Dermis blood vessel endothelial cell (primary cell): ENCODE results near the gene INO80E. TPM values are rescaled to one million over a fixed set of nuclear protein-coding genes. Genes with fewer than 3 reads are reported as not detected.
"Not testable (repeated sequence)": the region's sequence is repeated elsewhere in the genome, so short reads cannot be mapped to it uniquely, and the experiment has no call there.

Experiments
- DNase-seq: peaks from one replicate; pipeline ENCODE4 v3.0.0; 2010
- total RNA-seq: library from RNA; depleted of rRNA; stranded (reverse); fragments of >200 nt; gene quantifications from 2 replicates; pipeline ENCODE4 v1.2.3, GENCODE V29; 2014

Gene INO80E
- total RNA-seq, 1 donor from 2014 or later: 21.4 TPM

DNA sequence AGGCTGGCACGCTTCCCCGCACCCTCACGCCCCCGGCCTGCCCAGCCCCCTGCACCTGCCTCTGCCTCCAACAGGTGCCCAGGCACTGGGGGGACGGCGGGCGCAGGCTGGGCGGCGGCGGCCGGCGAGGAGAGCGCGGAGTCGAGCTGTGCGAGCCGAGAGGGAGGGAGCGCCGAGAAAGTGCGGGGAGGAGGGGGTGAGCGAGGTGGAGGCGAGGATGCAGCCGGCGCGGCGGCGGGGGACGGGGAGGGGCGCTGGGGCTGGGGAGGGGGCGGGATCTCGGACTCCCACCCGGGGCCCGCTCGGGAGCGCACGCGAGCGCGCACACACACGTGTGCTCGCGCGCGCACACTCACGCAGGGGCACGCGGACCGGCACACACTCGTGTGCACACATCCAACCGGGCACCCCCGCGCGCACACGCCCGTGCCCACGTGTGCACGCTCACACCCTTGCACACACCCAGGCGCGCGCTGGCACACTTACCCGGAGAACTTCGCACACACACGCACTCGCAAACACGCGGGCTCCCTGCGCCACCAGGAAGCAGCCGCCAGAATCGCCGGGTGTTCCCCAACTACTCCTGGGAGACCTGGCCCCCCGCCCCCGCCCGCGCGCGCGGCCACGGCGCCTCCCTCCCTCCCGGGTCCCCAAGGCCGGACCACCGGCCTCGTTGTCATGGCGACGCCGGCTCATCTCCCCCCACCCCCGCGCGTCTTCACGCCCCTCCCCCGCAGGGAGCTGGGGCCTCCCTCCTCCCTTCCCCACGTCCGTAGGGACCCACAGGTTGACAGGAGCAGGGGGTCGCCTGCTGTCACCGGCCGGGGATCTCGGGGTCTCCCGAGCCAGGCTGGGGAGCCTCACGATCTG, 15.0 kb downstream of the INO80E start, which contains the start of gene DOC2A:
Gene DOC2A, minus strand, starts transcription at position 184 of the 870 bp plus-strand sequence. CDS start 805 bp downstream, outside the sequence.
- DNase-seq: no peak

DNA sequence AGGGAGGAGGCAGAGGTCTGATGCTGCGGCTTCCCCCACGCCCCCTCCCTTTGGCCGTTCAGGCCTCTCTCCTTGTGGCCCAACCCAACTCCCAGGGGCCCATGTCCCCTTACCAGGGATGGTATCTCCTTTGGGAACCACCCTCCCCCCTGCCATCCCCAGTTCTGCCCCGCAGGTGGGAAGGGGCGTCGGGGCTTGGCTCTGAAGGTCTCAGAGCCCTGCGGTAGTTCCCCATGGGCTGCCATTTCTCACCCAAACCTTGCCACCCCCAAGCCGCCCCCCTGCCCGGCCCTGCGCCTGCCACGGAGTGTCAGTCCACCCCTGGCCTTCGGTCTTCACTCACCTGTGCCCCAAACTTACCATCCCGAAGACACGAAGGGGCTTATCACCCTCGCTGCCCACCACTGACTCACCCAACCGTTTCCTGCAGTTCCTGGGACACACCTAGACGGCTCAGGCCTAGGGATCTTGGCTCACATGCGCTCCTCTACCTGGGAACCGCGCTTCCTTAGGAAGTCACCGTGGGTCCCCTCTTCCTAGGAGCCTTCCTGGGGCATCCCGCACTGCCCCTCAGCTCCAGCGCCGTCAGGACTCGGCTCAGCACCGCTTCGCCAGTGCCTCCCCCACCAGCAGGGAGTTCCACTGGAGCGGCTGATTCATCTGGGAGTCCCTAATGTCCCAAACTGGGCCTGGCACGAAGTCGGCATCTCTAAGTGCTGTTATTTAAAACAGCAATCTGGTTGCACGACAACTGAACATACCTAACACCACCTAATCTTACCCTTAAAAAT, 15.9 kb downstream of the INO80E start:
- DNase-seq: no peak

DNA sequence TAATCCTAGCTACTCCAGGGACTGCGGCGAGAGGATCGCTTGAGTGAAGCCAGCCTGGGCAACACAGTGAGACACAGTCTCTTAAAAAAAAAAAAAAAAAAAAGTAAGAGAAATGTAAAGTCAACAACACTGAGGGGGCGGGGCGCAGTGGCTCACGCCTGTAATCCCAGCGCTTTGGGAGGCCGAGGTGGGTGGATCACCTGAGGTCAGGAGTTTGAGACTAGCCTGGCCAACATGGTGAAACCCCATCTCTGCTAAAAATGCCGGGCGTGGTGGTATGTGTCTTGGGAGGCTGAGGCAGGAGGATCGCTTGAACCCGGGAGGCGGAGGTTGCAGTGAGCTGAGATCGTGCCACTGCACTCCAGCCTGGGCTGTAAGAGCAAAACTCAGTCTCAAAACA, 16.6 kb downstream of the INO80E start:
- DNase-seq: not testable (repeated sequence)

DNA sequence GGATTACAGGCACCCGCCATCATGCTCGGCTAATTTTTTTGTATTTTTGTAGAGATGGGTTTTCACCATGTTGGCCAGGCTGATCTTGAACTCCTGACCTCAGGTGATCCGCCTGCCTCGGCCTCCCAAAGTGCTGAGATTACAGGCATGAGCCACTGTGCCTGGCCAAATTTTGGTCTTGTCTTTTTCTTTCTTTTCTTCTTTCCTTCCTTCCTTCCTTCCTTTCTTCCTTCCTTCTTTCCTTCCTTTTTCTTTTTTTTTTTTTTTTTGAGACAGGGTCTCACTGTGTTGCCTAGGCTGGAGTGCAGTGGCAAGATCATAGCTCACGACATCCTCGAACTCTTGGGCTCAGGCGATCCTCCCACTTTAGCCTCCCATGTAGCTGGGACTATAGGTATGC, 19.4 kb downstream of the INO80E start:
- DNase-seq: not testable (repeated sequence)

- no peak for DNase-seq
These were observed 20.7 kb downstream of the INO80E start for GRCh38 chr16:30016555-30017276.

DNA sequence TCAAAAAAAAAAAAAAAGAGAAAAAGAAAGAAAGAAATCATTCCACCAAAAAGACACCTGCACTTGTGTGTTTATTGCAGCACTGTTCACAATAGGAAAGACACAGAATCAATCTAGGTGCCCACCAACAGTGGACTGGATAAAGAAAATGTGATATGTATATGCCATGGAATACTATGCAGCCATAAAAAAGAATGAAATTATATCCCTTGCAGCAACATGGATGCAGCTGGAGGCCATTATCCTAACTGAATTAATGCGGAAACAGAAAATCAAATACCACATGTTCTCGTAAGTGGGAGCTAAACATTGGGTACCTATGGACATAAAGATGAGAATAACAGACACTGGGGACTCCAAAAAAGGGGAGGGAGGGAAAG, 21.2 kb downstream of the INO80E start:
- no peak for DNase-seq

DNA sequence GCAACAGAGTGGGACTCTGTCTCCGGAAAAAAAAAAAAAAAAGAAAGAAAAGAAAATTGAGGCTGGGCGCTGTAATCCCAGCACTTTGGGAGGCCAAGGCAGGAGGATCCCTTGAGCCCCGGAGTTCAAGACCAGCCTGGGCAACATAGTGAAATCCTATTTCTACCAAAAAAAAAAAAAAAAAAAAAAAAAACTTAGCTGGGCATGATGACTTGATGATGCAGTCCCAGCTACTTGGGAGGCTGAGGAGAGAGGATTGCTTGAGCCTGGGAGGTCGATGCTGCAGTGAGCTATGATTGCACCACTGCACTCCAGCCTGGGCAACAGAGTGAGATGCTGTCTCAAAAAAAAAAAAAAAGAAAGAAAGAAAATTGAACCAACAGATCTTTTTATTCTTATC, 21.9 kb downstream of the INO80E start:
- not testable (repeated sequence) for DNase-seq

GRCh38 chr16:30018731-30019158, 22.7 kb downstream of the INO80E start:
- DNase-seq: no peak

- no peak for DNase-seq
These were observed 26.8 kb downstream of the INO80E start, which contains the start of gene C16orf92 for GRCh38 chr16:30022887-30023286. C16orf92 (plus strand) TSS chr16:30023198; CDS start chr16:30023341, 143 bp downstream.

GRCh38 chr16:30023586-30023985, 27.5 kb downstream of the INO80E start:
- DNase-seq: no peak

GRCh38 chr16:30024451-30024850, 28.4 kb downstream of the INO80E start:
- no peak for DNase-seq

GRCh38 chr16:30025156-30025555, 29.1 kb downstream of the INO80E start:
- DNase-seq: no peak

GRCh38 chr16:30025574-30025973, 29.5 kb downstream of the INO80E start:
- no peak for DNase-seq

DNA sequence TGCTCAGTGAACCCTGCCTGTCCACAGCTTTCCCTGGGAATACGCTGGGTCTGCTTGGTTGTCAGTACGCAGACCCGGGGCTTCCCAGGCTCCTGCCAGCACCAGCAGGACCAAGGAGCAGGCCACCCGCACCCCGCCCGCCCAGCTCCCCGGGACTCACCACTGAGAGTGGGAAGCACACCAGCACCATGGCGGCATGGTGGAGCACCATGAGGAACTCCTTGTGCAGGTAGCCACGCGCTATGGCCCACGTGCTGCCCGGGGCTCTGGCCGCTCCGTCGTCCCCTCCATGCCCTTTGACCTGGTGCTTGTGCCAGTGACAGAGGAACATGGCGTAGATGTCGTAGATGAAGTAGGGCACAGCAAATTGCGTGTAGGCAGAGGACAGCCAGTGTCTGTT, 30.4 kb downstream of the INO80E start:
- no peak for DNase-seq

DNA sequence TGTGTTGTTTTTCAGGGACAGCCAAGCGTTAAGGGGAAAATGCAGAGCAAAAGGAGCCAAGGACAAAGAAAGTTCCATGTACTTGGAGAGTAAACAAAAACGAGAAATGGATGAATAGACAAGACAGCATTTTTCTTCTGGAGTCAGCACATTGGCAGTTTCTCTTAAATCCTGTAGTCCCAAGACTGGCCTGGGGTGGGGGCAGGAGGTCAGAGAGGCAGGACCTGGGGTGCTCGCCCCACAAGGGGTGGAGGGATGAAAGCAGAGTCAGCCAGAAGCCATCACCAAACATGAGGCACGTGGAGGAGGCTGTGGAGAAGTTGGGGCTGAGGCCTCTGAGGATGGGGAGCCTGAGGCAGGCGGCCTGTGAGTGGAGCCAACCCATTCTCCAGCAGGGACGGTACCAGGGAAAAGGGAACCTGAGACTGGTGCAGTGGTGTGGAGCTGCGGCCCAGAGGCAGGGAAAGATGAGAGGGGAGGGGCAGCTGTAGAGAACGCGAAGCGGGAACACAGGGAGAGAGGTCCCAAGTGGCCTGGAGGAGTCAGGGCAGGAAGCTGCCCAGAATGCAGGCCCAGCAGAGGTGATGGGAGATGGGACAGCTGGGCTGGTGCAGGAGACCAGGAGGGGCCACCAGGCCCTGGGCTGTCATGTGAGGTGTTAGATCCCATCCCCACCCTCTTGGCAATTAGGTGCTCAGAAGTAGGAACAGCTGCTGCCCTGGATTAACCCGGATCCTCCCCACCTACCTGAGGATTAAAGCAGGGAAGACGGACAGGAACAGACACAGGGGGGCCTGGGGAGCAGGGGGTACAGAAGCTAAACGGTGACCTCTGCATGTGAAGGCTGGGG, 31.8 kb downstream of the INO80E start:
- no peak for DNase-seq

- peak; percentile 24 for DNase-seq
These were observed 32.5 kb downstream of the INO80E start for GRCh38 chr16:30028438-30029076.

- no peak for DNase-seq
These were observed 34.1 kb downstream of the INO80E start for GRCh38 chr16:30030011-30030685.

GRCh38 chr16:30030841-30031413, 34.9 kb downstream of the INO80E start, which contains the start of gene TLCD3B:
TLCD3B (minus strand) TSS chr16:30031271; CDS start chr16:30030527, 744 bp downstream.
- DNase-seq: no peak

GRCh38 chr16:30031477-30031918, 35.5 kb downstream of the INO80E start:
- no peak for DNase-seq
